Osteoblast (primary cell): ENCODE measurements around the gene DCAF11. TPM values are rescaled to one million over a fixed set of nuclear protein-coding genes. Genes with fewer than 3 reads are reported as not detected.
A peak's percentile ranks its signal among the peaks of the same experiment; 100 is the strongest.

Experiments used
- DNase-seq: peaks from one replicate; pipeline ENCODE4 v3.0.0; 2011; ENCODE audit warnings: low spot score, mixed read lengths; ENCODE audit not compliant: insufficient read length; ENCODE audit errors: missing footprints
- H2AFZ ChIP-seq: 2 replicates; pipeline ENCODE4 v1.6.0; 2011; ENCODE audit warnings: mild to moderate bottlenecking, low read length
- H3K27ac ChIP-seq: 2 replicates; pipeline ENCODE4 v1.5.1; 2011; ENCODE audit warnings: mild to moderate bottlenecking, low read depth, low read length, moderate library complexity
- H3K27me3 ChIP-seq: 2 replicates; pipeline ENCODE4 v1.6.0; 2012; ENCODE audit warnings: mild to moderate bottlenecking, control low read depth, inconsistent platforms, low read length, moderate library complexity; ENCODE audit not compliant: insufficient read depth
- H3K36me3 ChIP-seq: 2 replicates; pipeline ENCODE4 v1.5.1; 2011; ENCODE audit warnings: mild to moderate bottlenecking, low read length, control low read depth, moderate library complexity; ENCODE audit not compliant: insufficient read depth
- H3K4me1 ChIP-seq: 2 replicates; pipeline ENCODE4 v1.5.1; 2011; ENCODE audit warnings: mild to moderate bottlenecking, low read length, control low read depth, moderate library complexity; ENCODE audit not compliant: insufficient read depth
- H3K4me2 ChIP-seq: 2 replicates; pipeline ENCODE4 v1.6.0; 2011; ENCODE audit warnings: mild to moderate bottlenecking, low read length; ENCODE audit not compliant: insufficient read depth
- H3K4me3 ChIP-seq: fragments of 200-600 bp; sonication (generic); 3 replicates; pipeline ENCODE4 v1.5.1; 2012; ENCODE audit warnings: mild to moderate bottlenecking, low read length, inconsistent platforms; ENCODE audit not compliant: insufficient read depth
- H3K79me2 ChIP-seq: 2 replicates; pipeline ENCODE4 v1.6.0; 2012; ENCODE audit warnings: mild to moderate bottlenecking, low read length, control low read depth, inconsistent platforms; ENCODE audit not compliant: insufficient read depth
- H3K9me3 ChIP-seq: 2 replicates; pipeline ENCODE4 v1.5.1; 2011; ENCODE audit warnings: low read depth, low read length, control low read depth
- H4K20me1 ChIP-seq: 2 replicates; pipeline ENCODE4 v1.6.0; 2012; ENCODE audit warnings: mild to moderate bottlenecking, low read length, control low read depth; ENCODE audit not compliant: insufficient read depth
- CTCF ChIP-seq: IDR thresholded peaks from 2 replicates; pipeline ENCODE4 v1.5.1; 2011; ENCODE audit warnings: mild to moderate bottlenecking, low read depth, low read length, moderate library complexity; ENCODE audit errors: extremely low read depth
- total RNA-seq: library from RNA; depleted of rRNA; stranded (reverse); fragments of >200 nt; gene quantifications from 2 replicates; pipeline ENCODE4 v1.2.3, GENCODE V29; 2012

Gene DCAF11
- total RNA-seq, 1 donor = 84.7 TPM

DNA sequence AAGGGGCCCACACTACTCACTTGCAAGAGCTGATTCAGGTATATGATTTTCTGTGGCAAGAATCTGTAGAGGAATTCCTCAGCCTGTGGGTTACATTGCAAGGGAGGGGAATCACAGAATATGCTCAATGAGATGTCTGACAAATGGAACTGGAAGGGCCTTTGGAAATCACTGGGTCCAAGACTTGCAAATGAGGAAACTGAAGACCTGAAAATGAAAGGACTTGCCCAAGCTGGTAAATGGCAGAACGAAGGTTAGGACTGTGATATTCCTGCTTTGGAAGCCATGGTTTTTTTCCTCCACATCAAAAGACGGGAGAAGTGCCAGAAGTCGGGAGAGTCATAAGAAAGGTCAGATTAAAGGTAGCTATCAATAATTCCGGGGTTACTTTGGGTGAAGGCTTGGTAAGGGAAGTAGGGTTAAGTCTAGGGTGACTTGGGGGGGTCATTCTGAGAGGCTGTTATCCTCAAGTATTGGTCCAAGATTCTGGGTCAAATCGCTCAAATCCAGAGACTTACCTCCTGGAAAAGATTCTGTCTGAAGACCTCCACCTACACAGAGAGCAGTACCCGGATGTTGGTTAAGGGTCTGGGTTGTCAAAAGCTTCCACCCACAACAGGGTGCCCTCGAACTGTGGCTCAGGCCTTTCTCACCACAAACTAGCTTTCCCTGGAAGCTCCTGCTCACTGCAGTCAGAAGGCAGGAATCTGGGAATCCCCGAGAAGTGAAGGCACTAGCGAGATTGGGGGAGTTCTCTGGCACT is 31.3 kb downstream of the DCAF11 start:
- Histone ChIP-seq H3K27ac (peak overlapping the region; percentile 62), H3K4me3 (peak overlapping the region; percentile 84), H3K79me2 (peaks cover 50% of the 10 kb centered on the region), H2AFZ (peak overlapping the region; percentile 84), H3K27me3 (no peaks in the 10 kb centered on the region), H3K4me2 (peak overlapping the region; percentile 82), H3K36me3 (peaks cover 26% of the 10 kb centered on the region), H4K20me1 (peaks cover 14% of the 10 kb centered on the region), H3K9me3 (no peaks in the 10 kb centered on the region), H3K4me1 (peaks cover 46% of the 10 kb centered on the region)
- peak; percentile 86 for DNase-seq
- TF ChIP-seq CTCF = no peak

DNA sequence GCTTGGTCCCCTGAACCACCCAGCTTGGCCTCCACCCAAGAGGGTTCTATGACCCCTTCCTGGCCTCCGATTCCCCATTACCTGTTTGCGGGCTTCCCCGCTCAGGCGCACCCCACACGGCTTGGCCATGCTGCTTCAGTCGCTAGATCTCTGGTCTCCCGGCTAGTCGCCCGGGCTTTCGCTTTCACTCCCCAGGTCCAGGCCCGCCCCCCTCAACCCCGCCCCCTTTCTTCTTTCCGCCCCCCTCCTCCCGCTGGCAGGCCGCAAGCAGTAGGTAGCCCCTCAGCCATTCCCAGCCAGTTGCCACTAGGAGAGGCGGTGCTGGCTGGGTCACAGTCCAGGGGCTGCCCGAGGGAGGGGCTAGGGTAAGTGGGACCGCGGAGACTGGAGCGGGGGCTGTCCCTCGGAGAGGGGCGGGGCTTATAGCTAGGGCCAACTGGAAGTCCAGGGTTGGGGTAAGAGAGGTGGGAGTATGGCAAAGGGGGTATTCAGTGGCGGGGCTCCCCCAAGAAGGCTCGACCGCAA is 31.9 kb downstream of the DCAF11 start, which contains the start of gene PSME2:
PSME2 (minus strand) TSS at position 158 of the 525 bp plus-strand sequence; CDS start at position 129, 29 bp downstream.
- Histone ChIP-seq H3K36me3 (peaks cover 33% of the 10 kb centered on the region), H3K9me3 (no peaks in the 10 kb centered on the region), H4K20me1 (peaks cover 11% of the 10 kb centered on the region), H3K4me3 (peak within 1 kb of the TSS; percentile 84), H3K4me2 (peak within 1 kb of the TSS; percentile 82), H3K27me3 (no peaks in the 10 kb centered on the region), H3K79me2 (peaks cover 53% of the 10 kb centered on the region), H3K27ac (peak within 1 kb of the TSS; percentile 62), H3K4me1 (peaks cover 46% of the 10 kb centered on the region), H2AFZ (peak within 1 kb of the TSS; percentile 87)
- peak; percentile 99 for DNase-seq
- no peak for TF ChIP-seq CTCF

GRCh38 chr14:24146978-24147760 is 32.6 kb downstream of the DCAF11 start, which contains the start of gene RNF31:
Gene RNF31, plus strand, starts transcription at chr14:24147498. Its CDS starts 201 bp downstream, at chr14:24147699.
- peak; percentile 100 for DNase-seq
- H4K20me1 ChIP-seq = peaks cover 11% of the 10 kb centered on the region
- H3K9me3 ChIP-seq = no peaks in the 10 kb centered on the region
- peak within 1 kb of the TSS; percentile 87 for H2AFZ ChIP-seq
- H3K4me3 ChIP-seq = peak within 1 kb of the TSS; percentile 84
- H3K79me2 ChIP-seq = peaks cover 53% of the 10 kb centered on the region
- no peak for TF ChIP-seq CTCF
- H3K36me3 ChIP-seq = peaks cover 39% of the 10 kb centered on the region
- H3K4me2 ChIP-seq = peak within 1 kb of the TSS; percentile 82
- peaks cover 42% of the 10 kb centered on the region for H3K4me1 ChIP-seq
- peak within 1 kb of the TSS; percentile 62 for H3K27ac ChIP-seq
- H3K27me3 ChIP-seq = no peaks in the 10 kb centered on the region
